GM13977 (cell line): ENCODE data around the gene CST9L.
"Not testable (repeated sequence)": the region's sequence is repeated elsewhere in the genome, so short reads cannot be mapped to it uniquely, and the experiment has no call there.

Experiments used
- DNase-seq: peaks from one replicate; pipeline ENCODE4 v3.0.0; 2012; ENCODE audit warnings: low spot score
- in situ Hi-C: fragments of 300-500 bp; cut with MboI; formaldehyde crosslinking; loops from one replicate; pipeline ENCODE4 v1.12.0; 2022; ENCODE audit warnings: low sequenced_read_pairs, low pct_unique_long_range_greater_than_20kb, mixed read lengths, inconsistent platforms; ENCODE audit not compliant: unreplicated experiment
- TF ChIP-seq, protein P1 (sequence below): IDR thresholded peaks from 2 replicates; pipeline ENCODE4 v1.5.1; 2012; ENCODE audit warnings: mild to moderate bottlenecking, control low read depth; ENCODE audit not compliant: insufficient read depth; ENCODE audit errors: extremely low read depth, missing control alignments

The CST9L gene

DNA sequence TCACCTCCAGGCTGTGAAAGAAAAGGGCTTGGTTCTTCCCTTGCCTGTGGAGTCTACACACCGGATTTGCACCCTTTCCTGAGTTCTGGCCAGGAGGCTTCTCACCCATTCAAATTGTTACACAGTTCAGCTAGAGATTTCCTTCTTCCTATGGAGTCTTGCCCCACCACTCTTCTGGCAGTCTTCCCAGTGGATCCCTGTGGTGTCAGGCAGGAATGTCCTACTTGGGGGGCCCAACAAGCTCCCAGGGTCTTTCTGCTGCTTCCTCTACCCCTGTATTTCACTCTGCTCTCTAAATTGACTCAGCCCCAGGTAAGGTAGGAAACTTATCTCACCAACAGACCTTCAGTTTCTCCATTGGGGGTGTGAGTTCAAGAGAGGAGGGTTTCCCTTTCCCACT lies 14.0 kb upstream of the CST9L start:
- DNase-seq, result no peak
- in situ Hi-C loops, result no loop called here
- TF ChIP-seq, protein P1, sequence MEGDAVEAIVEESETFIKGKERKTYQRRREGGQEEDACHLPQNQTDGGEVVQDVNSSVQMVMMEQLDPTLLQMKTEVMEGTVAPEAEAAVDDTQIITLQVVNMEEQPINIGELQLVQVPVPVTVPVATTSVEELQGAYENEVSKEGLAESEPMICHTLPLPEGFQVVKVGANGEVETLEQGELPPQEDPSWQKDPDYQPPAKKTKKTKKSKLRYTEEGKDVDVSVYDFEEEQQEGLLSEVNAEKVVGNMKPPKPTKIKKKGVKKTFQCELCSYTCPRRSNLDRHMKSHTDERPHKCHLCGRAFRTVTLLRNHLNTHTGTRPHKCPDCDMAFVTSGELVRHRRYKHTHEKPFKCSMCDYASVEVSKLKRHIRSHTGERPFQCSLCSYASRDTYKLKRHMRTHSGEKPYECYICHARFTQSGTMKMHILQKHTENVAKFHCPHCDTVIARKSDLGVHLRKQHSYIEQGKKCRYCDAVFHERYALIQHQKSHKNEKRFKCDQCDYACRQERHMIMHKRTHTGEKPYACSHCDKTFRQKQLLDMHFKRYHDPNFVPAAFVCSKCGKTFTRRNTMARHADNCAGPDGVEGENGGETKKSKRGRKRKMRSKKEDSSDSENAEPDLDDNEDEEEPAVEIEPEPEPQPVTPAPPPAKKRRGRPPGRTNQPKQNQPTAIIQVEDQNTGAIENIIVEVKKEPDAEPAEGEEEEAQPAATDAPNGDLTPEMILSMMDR, result no peak

GRCh38 chr20:23581833-23582232 lies 13.5 kb upstream of the CST9L start:
- in situ Hi-C loops, DNase-seq: not testable (repeated sequence)

DNA sequence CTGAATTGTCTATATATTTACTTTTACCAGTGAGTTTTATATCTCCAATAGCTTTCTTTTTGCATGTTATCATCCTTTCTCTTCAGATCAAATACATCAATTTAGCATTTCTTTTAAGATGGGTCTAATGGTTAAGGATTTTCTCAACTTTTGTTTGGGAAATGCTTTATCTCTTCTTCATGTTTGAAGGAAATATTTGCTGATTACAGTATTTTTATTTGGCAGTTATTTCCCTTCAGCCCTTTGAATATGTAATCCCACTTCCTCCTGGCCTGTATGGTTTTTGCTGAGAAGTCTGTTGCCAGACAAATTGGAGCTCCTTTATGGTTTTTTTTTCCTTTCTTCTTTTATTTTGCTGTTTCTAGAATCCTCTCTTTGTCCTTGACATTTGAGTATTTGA lies 6.7 kb upstream of the CST9L start:
- in situ Hi-C loops, result no loop called here
- TF ChIP-seq, protein P1, result no peak
- DNase-seq, result no peak

GRCh38 chr20:23570178-23570760 lies 2.0 kb upstream of the CST9L start:
- in situ Hi-C loops, result no loop called here

GRCh38 chr20:23569570-23569969 lies 1.3 kb upstream of the CST9L start:
- DNase-seq, result no peak
- TF ChIP-seq, protein P1, result no peak
- in situ Hi-C loops, result no loop called here

More at GRCh38 chr20:23570178-23570760, 2.0 kb upstream of the CST9L start:
- TF ChIP-seq, protein P1, result no peak
- DNase-seq, result no peak

DNA sequence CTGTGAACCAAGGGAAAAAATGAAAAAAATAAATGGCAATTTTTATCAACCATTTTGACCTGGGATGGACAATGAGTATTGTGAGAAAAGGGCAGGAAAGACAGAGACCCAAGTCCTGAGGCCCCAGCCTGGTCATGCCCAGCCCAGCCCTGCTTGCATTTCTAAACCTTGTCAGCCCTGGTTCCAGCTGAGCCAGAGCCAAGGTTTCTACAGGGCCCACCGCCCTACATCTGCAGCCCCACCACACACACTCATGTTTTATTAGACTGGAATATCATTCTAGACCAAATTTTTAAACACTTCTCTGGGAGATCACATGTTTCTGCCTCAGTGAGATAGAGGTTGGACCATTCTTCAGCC lies 667 bp upstream of the CST9L start:
- TF ChIP-seq, protein P1, result no peak
- no peak for DNase-seq
- in situ Hi-C loops, result no loop called here

DNA sequence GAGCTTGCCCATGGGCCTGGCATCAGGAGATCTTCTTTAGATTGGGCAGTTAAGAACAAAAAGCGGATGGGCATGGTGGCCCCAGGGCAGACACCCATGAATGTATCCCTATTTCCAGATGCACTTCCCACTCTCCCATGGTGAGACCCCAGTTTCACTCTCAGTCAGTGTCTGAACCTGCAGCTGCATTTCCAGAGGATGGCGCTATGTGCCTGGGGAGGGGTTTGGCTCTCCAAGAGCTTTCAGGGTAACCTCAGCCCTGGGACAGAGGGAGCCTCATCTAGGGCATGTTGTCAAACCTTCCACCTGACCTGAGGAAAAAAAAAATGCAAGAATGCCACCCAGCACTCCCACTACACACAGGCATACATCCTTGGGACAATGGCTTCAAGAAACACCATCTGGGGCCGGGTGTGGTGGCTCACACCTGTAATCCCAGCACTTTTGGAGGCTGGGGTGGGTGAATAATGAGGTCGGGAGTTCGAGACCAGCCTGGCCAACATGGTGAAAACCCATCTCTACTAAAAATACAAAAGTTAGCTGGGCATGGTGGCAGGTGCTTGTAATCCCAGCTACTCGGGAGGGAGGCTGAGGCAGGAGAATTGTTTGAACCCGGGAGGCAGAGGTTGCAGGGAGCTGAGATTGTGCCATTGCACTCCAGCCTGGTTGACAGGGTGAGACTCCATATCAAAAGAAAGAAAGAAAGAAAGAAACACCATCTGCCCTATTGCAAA lies 1.9 kb downstream of the CST9L start:
- TF ChIP-seq, protein P1, result no peak
- DNase-seq, result no peak
- in situ Hi-C loops, result no loop called here
